Vagina (tissue), 2 donors: Measurements from ENCODE around the gene NFILZ. TPM values are rescaled to one million over a fixed set of nuclear protein-coding genes. Genes with fewer than 3 reads are reported as not detected.
A peak's percentile ranks its signal among the peaks of the same experiment; 100 is the strongest.

Experiments used
- DNase-seq, 2 donors: peaks; one replicate each; pipeline ENCODE4 v3.0.0-alpha.2; 2017; ENCODE audit errors: extremely low spot score in 2 of 2
- H3K27ac ChIP-seq: fragments of 200-600 bp; sonication (generic); one replicate; pipeline ENCODE4 v1.5.1; 2019
- H3K27me3 ChIP-seq: fragments of 200-600 bp; sonication (generic); one replicate; pipeline ENCODE4 v1.5.1; 2019
- H3K36me3 ChIP-seq, 2 donors: fragments of 200-600 bp; sonication (generic); one replicate each; pipeline ENCODE4 v1.5.1; 2017 to 2019
- H3K4me1 ChIP-seq: fragments of 200-600 bp; sonication (generic); one replicate; pipeline ENCODE4 v1.5.1; 2019
- H3K4me3 ChIP-seq, 2 donors: fragments of 200-600 bp; sonication (generic); 1 replicate in 1 of 2; 2 replicates in 1 of 2; pipeline ENCODE4 v1.5.1; 2016 to 2019
- H3K9me3 ChIP-seq: fragments of 200-600 bp; sonication (generic); one replicate; pipeline ENCODE4 v1.5.1; 2019
- CTCF ChIP-seq, 3 experiments: fragments of 450-650 bp in 2 of 3; fragments of 200-600 bp in 1 of 3; sonication (generic) in 1 of 3; IDR thresholded peaks; one replicate each; pipeline ENCODE4 v1.5.1; 2017 to 2019; ENCODE audit warnings: antibody characterized with exemption in 3 of 3, mild to moderate bottlenecking in 2 of 3, moderate library complexity in 2 of 3
- POLR2A ChIP-seq, 2 donors: fragments of 450-650 bp; IDR thresholded peaks; one replicate each; pipeline ENCODE4 v1.6.1; 2017; ENCODE audit warnings: antibody characterized with exemption in 2 of 2, mild to moderate bottlenecking in 2 of 2, moderate library complexity in 2 of 2
- POLR2AphosphoS5 ChIP-seq, 2 donors: sonication (generic); formaldehyde crosslinking; IDR thresholded peaks; one replicate each; pipeline ENCODE4 v1.9.0; 2017; ENCODE audit warnings: antibody characterized with exemption in 2 of 2, mild to moderate bottlenecking in 2 of 2, low read depth in 1 of 2; ENCODE audit not compliant: insufficient read depth in 1 of 2
- intact Hi-C: fragments of 100-400 bp; cut with DNase I; formaldehyde crosslinking; loops from one replicate; pipeline ENCODE4 v1.15.1; 2023
- total RNA-seq: library from RNA; depleted of rRNA; stranded (reverse); fragments of >200 nt; gene quantifications from one replicate; pipeline ENCODE4 v1.2.3, GENCODE V29; 2016

NFILZ gene
- total RNA-seq, 1 donor from 2014 or later = not detected

GRCh38 chr19:8600064-8600463 lies 30.4 kb upstream of the NFILZ start:
- H3K27me3 ChIP-seq = no peaks in the 10 kb centered on the region
- H3K36me3 ChIP-seq = peaks cover 0 to 38% of the 10 kb centered on the region in 2 donors
- H3K9me3 ChIP-seq = no peaks in the 10 kb centered on the region
- intact Hi-C loops = no loop called here
- H3K4me3 ChIP-seq = no peak overlapping the region
- no peak for DNase-seq
- H3K27ac ChIP-seq = no peak overlapping the region
- no peak for TF ChIP-seq POLR2AphosphoS5 (IDR thresholded peaks at IDR 0.05; ENCODE audit: insufficient read depth in 1 of 2, low read depth in 1 of 2)
- TF ChIP-seq POLR2A (IDR thresholded peaks at IDR 0.05) = no peak
- TF ChIP-seq CTCF (IDR thresholded peaks at IDR 0.05) = no peak
- no peaks in the 10 kb centered on the region for H3K4me1 ChIP-seq

DNA sequence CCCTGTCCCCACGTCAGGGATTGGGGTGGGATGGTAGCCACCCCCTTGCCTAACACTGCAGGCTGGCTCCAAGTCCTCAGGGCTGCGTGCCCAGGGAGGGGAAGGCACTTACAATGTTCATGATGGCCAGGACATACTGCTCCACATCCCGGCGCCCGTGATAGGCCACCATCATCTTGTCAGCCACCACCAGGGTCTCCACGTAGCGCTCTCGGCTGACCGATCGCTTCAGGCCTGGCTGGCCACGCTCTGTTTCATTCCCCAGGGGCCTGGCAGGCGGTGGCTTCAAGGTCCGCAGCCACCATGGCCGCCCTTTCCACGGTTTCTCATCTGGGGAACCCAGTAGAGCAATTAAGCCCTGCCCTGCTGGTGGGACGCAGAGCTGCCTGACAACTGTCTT lies 29.6 kb upstream of the NFILZ start:
- H3K27ac ChIP-seq = no peak overlapping the region
- H3K36me3 ChIP-seq = peaks cover 0 to 39% of the 10 kb centered on the region in 2 donors
- intact Hi-C loops = no loop called here
- no peak for DNase-seq
- no peaks in the 10 kb centered on the region for H3K4me1 ChIP-seq
- no peaks in the 10 kb centered on the region for H3K9me3 ChIP-seq
- no peak for TF ChIP-seq CTCF (IDR thresholded peaks at IDR 0.05)
- no peak for TF ChIP-seq POLR2AphosphoS5 (IDR thresholded peaks at IDR 0.05; ENCODE audit: insufficient read depth in 1 of 2, low read depth in 1 of 2)
- TF ChIP-seq POLR2A (IDR thresholded peaks at IDR 0.05) = no peak
- H3K27me3 ChIP-seq = no peaks in the 10 kb centered on the region
- H3K4me3 ChIP-seq = no peak overlapping the region

GRCh38 chr19:8601796-8602195 lies 28.6 kb upstream of the NFILZ start:
- intact Hi-C loops = no loop called here
- peaks cover 0 to 29% of the 10 kb centered on the region in 2 donors for H3K36me3 ChIP-seq
- H3K9me3 ChIP-seq = no peaks in the 10 kb centered on the region
- DNase-seq = no peak
- H3K4me1 ChIP-seq = peaks cover 4% of the 10 kb centered on the region
- no peaks in the 10 kb centered on the region for H3K27me3 ChIP-seq
- TF ChIP-seq CTCF (IDR thresholded peaks at IDR 0.05) = no peak
- TF ChIP-seq POLR2AphosphoS5 (IDR thresholded peaks at IDR 0.05; ENCODE audit: insufficient read depth in 1 of 2, low read depth in 1 of 2) = no peak
- no peak for TF ChIP-seq POLR2A (IDR thresholded peaks at IDR 0.05)
- no peak overlapping the region for H3K27ac ChIP-seq
- H3K4me3 ChIP-seq = no peak overlapping the region

GRCh38 chr19:8605514-8605913 lies 24.9 kb upstream of the NFILZ start:
- DNase-seq = no peak
- no peak for TF ChIP-seq POLR2A (IDR thresholded peaks at IDR 0.05)
- TF ChIP-seq CTCF (IDR thresholded peaks at IDR 0.05) = no peak
- no peak for TF ChIP-seq POLR2AphosphoS5 (IDR thresholded peaks at IDR 0.05; ENCODE audit: insufficient read depth in 1 of 2, low read depth in 1 of 2)
- Histone ChIP-seq H3K4me1 (peaks cover 28% of the 10 kb centered on the region), H3K27me3 (no peaks in the 10 kb centered on the region), H3K36me3 (peaks cover 0 to 19% of the 10 kb centered on the region in 2 donors), H3K9me3 (no peaks in the 10 kb centered on the region), H3K4me3 (no peak overlapping the region), H3K27ac (no peak overlapping the region)
- intact Hi-C loops = no loop called here

DNA sequence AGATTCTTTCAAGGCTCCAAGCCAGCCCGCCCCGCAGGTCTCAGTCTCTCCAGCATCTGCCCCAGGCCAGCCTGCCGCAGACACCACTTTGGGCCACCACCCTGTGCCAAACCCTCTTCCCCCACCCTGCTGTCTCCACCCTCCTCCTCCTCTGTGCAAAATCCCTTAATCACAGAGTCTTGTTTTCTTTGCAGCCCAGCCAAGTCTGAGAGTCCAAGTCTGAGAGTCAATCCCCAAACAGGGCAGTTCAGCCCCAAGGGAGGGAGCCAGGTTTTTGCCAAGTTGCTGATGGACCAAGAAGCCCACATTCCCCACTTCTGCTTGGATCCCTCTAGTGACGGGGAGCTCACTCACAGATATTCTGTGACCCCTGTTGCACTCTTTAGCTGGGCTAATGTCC lies 23.0 kb upstream of the NFILZ start:
- no peaks in the 10 kb centered on the region for H3K27me3 ChIP-seq
- peaks cover 0 to 11% of the 10 kb centered on the region in 2 donors for H3K36me3 ChIP-seq
- DNase-seq = no peak
- peak overlapping the region; percentile 13 for H3K27ac ChIP-seq
- no peak for TF ChIP-seq CTCF (IDR thresholded peaks at IDR 0.05)
- no peak for TF ChIP-seq POLR2A (IDR thresholded peaks at IDR 0.05)
- TF ChIP-seq POLR2AphosphoS5 (IDR thresholded peaks at IDR 0.05; ENCODE audit: insufficient read depth in 1 of 2, low read depth in 1 of 2) = no peak
- intact Hi-C loops = no loop called here
- no peak overlapping the region for H3K4me3 ChIP-seq
- no peaks in the 10 kb centered on the region for H3K9me3 ChIP-seq
- peaks cover 42% of the 10 kb centered on the region for H3K4me1 ChIP-seq
